Activated T-cell treated with anti-CD3 and anti-CD28 coated beads for 24 hours (primary cell): ENCODE data around the gene NT5C1B.
"Not testable (repeated sequence)": the region's sequence is repeated elsewhere in the genome, so short reads cannot be mapped to it uniquely, and the experiment has no call there.

Source experiments
- DNase-seq: peaks from one replicate; pipeline ENCODE4 v3.0.0-alpha.2; 2020; ENCODE audit warnings: low read depth

Gene NT5C1B

GRCh38 chr2:18589354-18589753 is at the start of gene NT5C1B:
Gene NT5C1B, minus strand, starts transcription at chr2:18589569. Its CDS starts 101 bp downstream, at chr2:18589468.
- no peak for DNase-seq

- no peak for DNase-seq
Measured at GRCh38 chr2:18637196-18637595, 47.8 kb upstream of the NT5C1B start.

GRCh38 chr2:18632699-18633098 is 43.3 kb upstream of the NT5C1B start:
- not testable (repeated sequence) for DNase-seq

GRCh38 chr2:18630941-18631340 is 41.6 kb upstream of the NT5C1B start:
- DNase-seq: no peak

- DNase-seq: no peak
Measured at GRCh38 chr2:18630541-18630940, 41.2 kb upstream of the NT5C1B start.

- no peak for DNase-seq
Measured at GRCh38 chr2:18630101-18630500, 40.7 kb upstream of the NT5C1B start.

GRCh38 chr2:18626958-18627650 is 37.7 kb upstream of the NT5C1B start:
- DNase-seq: no peak

- no peak for DNase-seq
Measured at GRCh38 chr2:18626256-18626668, 36.9 kb upstream of the NT5C1B start.

GRCh38 chr2:18625563-18625962 is 36.2 kb upstream of the NT5C1B start:
- no peak for DNase-seq

GRCh38 chr2:18623782-18624181 is 34.4 kb upstream of the NT5C1B start:
- no peak for DNase-seq

GRCh38 chr2:18620867-18621632 is 31.7 kb upstream of the NT5C1B start:
- DNase-seq: no peak

- no peak for DNase-seq
Measured at GRCh38 chr2:18619091-18619490, 29.7 kb upstream of the NT5C1B start.

GRCh38 chr2:18614041-18614440 is 24.7 kb upstream of the NT5C1B start:
- no peak for DNase-seq

- DNase-seq: no peak
Measured at GRCh38 chr2:18612133-18612532, 22.8 kb upstream of the NT5C1B start.

- DNase-seq: no peak
Measured at GRCh38 chr2:18611604-18612003, 22.2 kb upstream of the NT5C1B start.

- DNase-seq: no peak
Measured at GRCh38 chr2:18611184-18611583, 21.8 kb upstream of the NT5C1B start.

GRCh38 chr2:18610651-18611050 is 21.3 kb upstream of the NT5C1B start:
- no peak for DNase-seq

GRCh38 chr2:18610090-18610489 is 20.7 kb upstream of the NT5C1B start:
- no peak for DNase-seq

GRCh38 chr2:18605115-18605514 is 15.7 kb upstream of the NT5C1B start:
- DNase-seq: no peak

- no peak for DNase-seq
Measured at GRCh38 chr2:18604531-18604885, 15.1 kb upstream of the NT5C1B start.

GRCh38 chr2:18603854-18604530 is 14.6 kb upstream of the NT5C1B start:
- DNase-seq: no peak

GRCh38 chr2:18602298-18602697 is 12.9 kb upstream of the NT5C1B start:
- DNase-seq: no peak

- DNase-seq: no peak
Measured at GRCh38 chr2:18600255-18600613, 10.9 kb upstream of the NT5C1B start.
